ENCODE data around the gene WDR82.

WDR82 gene

GRCh38 chr3:52254608-52255007 is 23.8 kb downstream of the WDR82 start:
- no peak for DNase-seq (ENCODE audit: low spot score)

GRCh38 chr3:52253314-52254304 is 24.8 kb downstream of the WDR82 start:
- DNase-seq (ENCODE audit: low spot score), result no peak

- DNase-seq (ENCODE audit: low spot score), result no peak
These were observed 28.3 kb downstream of the WDR82 start for GRCh38 chr3:52250122-52250521.

GRCh38 chr3:52249683-52250082 is 28.8 kb downstream of the WDR82 start:
- no peak for DNase-seq (ENCODE audit: low spot score)

GRCh38 chr3:52248816-52249547 is 29.5 kb downstream of the WDR82 start:
- DNase-seq (ENCODE audit: low spot score), result no peak

GRCh38 chr3:52248165-52248541 is 30.3 kb downstream of the WDR82 start:
- DNase-seq (ENCODE audit: low spot score), result no peak

- no peak for DNase-seq (ENCODE audit: low spot score)
These were observed 30.9 kb downstream of the WDR82 start for GRCh38 chr3:52247409-52248164.

- DNase-seq (ENCODE audit: low spot score), result no peak
These were observed 31.6 kb downstream of the WDR82 start for GRCh38 chr3:52246728-52247408.

GRCh38 chr3:52246264-52246620 is 32.2 kb downstream of the WDR82 start:
- DNase-seq (ENCODE audit: low spot score), result no peak

- DNase-seq (ENCODE audit: low spot score), result no peak
These were observed 32.9 kb downstream of the WDR82 start, which contains the start of gene PPM1M for GRCh38 chr3:52245322-52246263. Gene PPM1M (plus strand): TSS chr3:52245759. CDS start chr3:52245825, 66 bp downstream.

GRCh38 chr3:52243791-52244628 is 34.4 kb downstream of the WDR82 start:
- peak; percentile 65 for DNase-seq (ENCODE audit: low spot score)

GRCh38 chr3:52242039-52242438 is 36.4 kb downstream of the WDR82 start:
- DNase-seq (ENCODE audit: low spot score), result no peak

GRCh38 chr3:52240886-52241370 is 37.5 kb downstream of the WDR82 start:
- DNase-seq (ENCODE audit: low spot score), result no peak

- peak; percentile 88 for DNase-seq (ENCODE audit: low spot score)
These were observed 38.2 kb downstream of the WDR82 start for GRCh38 chr3:52240059-52240885.

GRCh38 chr3:52238761-52239701 is 39.4 kb downstream of the WDR82 start, which contains the start of gene TWF2:
Gene TWF2 (minus strand): TSS chr3:52239158. CDS start chr3:52239016, 142 bp downstream.
- DNase-seq (ENCODE audit: low spot score), result peak; percentile 96

- no peak for DNase-seq (ENCODE audit: low spot score)
These were observed 40.2 kb downstream of the WDR82 start for GRCh38 chr3:52238193-52238760.

GRCh38 chr3:52237657-52238172 is 40.7 kb downstream of the WDR82 start:
- peak; percentile 96 for DNase-seq (ENCODE audit: low spot score)

Data from COLO829 (cell line).